Neural crest cell (in vitro differentiated cells): ENCODE data around the gene ZBTB38. TPM values are rescaled to one million over a fixed set of nuclear protein-coding genes. Genes with fewer than 3 reads are reported as not detected.

ENCODE experiments used
- DNase-seq: peaks from one replicate; pipeline ENCODE4 v3.0.0; 2021; ENCODE audit warnings: low read depth, mixed read lengths, low spot score
- H3K27ac Mint-ChIP-seq: one replicate; pipeline ENCODE4 v1.8.0; 2021; ENCODE audit warnings: mild to moderate bottlenecking, mixed read lengths; ENCODE audit not compliant: unreplicated experiment
- H3K27me3 Mint-ChIP-seq: 2 replicates; pipeline ENCODE4 v1.8.0; 2021; ENCODE audit warnings: low read depth, mild to moderate bottlenecking, mixed read lengths
- H3K36me3 Mint-ChIP-seq: 2 replicates; pipeline ENCODE4 v1.8.0; 2021; ENCODE audit warnings: low read depth, mild to moderate bottlenecking, mixed read lengths
- H3K4me1 Mint-ChIP-seq: 2 replicates; pipeline ENCODE4 v1.8.0; 2021; ENCODE audit warnings: mixed read lengths
- H3K4me3 Mint-ChIP-seq: one replicate; pipeline ENCODE4 v1.8.0; 2021; ENCODE audit warnings: mild to moderate bottlenecking, mixed read lengths
- H3K9me3 Mint-ChIP-seq: 2 replicates; pipeline ENCODE4 v1.8.0; 2021; ENCODE audit warnings: mixed read lengths
- total RNA-seq: library from RNA; stranded (reverse); gene quantifications from 2 replicates; pipeline ENCODE4 v1.2.1, GENCODE V29; 2021
- TF ChIP-seq, protein P1 (sequence below): fragments of 200-600 bp; sonication (generic); conservative IDR thresholded peaks from 2 replicates; pipeline ENCODE4 v1.5.0; 2021; ENCODE audit warnings: antibody characterized with exemption, mild to moderate bottlenecking

The ZBTB38 gene
- total RNA-seq, 1 donor from 2014 or later, result 27.9 TPM

DNA sequence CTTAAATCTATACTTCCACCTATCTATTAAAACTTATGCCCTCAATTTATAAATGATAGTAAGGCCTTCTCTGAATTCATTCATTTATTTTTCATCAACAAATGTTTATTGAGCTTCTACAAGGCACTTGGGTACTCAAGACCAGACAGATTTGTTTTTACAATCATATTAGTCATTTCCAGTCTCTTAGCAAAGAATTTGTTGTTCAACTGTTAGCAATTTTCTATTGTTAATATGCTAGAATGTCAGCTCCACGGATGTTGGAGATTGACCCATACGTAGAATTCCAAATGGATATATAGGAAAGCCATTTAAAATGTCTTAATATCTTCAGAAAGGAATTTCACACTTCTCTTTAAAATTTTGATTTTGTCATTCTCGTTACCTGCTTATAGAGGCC is 36.7 kb downstream of the ZBTB38 start:
- Mint-ChIP-seq H3K36me3 (peaks cover 3% of the 10 kb centered on the region), H3K4me1 (peaks cover 4% of the 10 kb centered on the region), H3K4me3 (no peak overlapping the region), H3K27me3 (no peaks in the 10 kb centered on the region), H3K9me3 (no peaks in the 10 kb centered on the region), H3K27ac (no peak overlapping the region)
- no peak for DNase-seq
- TF ChIP-seq, protein P1, sequence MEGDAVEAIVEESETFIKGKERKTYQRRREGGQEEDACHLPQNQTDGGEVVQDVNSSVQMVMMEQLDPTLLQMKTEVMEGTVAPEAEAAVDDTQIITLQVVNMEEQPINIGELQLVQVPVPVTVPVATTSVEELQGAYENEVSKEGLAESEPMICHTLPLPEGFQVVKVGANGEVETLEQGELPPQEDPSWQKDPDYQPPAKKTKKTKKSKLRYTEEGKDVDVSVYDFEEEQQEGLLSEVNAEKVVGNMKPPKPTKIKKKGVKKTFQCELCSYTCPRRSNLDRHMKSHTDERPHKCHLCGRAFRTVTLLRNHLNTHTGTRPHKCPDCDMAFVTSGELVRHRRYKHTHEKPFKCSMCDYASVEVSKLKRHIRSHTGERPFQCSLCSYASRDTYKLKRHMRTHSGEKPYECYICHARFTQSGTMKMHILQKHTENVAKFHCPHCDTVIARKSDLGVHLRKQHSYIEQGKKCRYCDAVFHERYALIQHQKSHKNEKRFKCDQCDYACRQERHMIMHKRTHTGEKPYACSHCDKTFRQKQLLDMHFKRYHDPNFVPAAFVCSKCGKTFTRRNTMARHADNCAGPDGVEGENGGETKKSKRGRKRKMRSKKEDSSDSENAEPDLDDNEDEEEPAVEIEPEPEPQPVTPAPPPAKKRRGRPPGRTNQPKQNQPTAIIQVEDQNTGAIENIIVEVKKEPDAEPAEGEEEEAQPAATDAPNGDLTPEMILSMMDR, result no peak

DNA sequence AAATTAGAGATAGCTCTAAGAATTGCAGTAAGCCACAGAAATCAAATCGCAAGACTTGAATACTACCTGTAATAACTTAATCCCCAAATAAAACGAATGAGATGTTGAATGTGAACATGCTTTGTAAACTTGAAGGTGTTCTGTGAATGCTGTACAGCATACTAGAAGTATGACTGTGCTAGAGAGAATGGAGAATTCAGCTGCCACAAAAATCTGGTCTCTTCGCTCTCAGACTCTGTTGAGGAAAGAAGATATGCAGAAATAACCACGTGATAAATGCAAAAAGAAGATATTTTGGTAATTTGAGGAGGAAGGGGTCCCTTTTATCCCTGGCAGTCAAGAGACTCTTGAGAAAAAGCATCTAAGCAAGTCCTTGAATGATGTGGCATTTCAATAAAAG is 37.3 kb downstream of the ZBTB38 start:
- DNase-seq, result no peak
- H3K9me3 Mint-ChIP-seq, result no peaks in the 10 kb centered on the region
- TF ChIP-seq, protein P1, result no peak
- H3K27ac Mint-ChIP-seq, result no peak overlapping the region
- peaks cover 7% of the 10 kb centered on the region for H3K4me1 Mint-ChIP-seq
- peaks cover 3% of the 10 kb centered on the region for H3K36me3 Mint-ChIP-seq
- H3K27me3 Mint-ChIP-seq, result no peaks in the 10 kb centered on the region
- no peak overlapping the region for H3K4me3 Mint-ChIP-seq

DNA sequence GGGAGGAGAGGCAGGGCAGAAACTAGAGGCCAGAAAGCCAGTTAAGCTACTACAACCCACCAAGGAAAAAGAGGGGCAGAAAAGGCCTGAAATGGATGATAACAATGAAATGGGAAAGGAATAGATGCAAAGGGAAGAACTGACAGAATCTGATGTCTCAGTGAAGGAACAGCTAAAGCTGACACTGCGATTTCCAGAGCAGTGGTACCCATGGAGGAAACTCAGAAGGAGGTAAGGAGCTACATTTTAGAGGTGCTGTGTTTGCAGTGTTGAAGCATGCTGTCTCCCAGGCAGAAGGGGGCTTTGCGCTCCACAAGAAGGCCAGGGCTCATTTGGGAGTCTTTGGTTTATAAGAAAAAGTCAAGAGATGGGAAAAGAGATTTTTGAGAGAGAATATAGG is 38.0 kb downstream of the ZBTB38 start:
- peaks cover 3% of the 10 kb centered on the region for H3K36me3 Mint-ChIP-seq
- no peaks in the 10 kb centered on the region for H3K27me3 Mint-ChIP-seq
- peaks cover 12% of the 10 kb centered on the region for H3K4me1 Mint-ChIP-seq
- H3K4me3 Mint-ChIP-seq, result no peak overlapping the region
- TF ChIP-seq, protein P1, result no peak
- no peaks in the 10 kb centered on the region for H3K9me3 Mint-ChIP-seq
- H3K27ac Mint-ChIP-seq, result no peak overlapping the region
- no peak for DNase-seq

DNA sequence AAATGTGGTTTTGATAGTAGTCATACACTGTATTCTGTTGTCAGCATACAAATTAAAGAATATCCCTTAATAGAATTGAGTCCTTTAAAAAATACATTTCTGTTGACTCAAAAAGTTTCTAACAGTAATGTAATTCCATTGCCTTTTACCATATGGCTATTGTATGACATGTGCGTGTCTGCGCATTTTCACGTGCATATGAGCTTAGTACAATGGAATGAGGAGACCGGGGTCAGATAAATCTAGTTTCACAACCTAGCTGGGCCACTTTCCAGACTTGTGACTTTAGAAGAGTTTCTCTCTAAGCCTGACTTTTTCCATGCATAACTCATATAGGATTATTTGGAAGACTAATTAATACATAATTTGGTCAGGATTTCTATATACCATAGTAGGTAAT is 38.7 kb downstream of the ZBTB38 start:
- TF ChIP-seq, protein P1, result no peak
- Mint-ChIP-seq H3K9me3 (no peaks in the 10 kb centered on the region), H3K4me3 (no peak overlapping the region), H3K27ac (no peak overlapping the region), H3K4me1 (peaks cover 15% of the 10 kb centered on the region), H3K27me3 (no peaks in the 10 kb centered on the region), H3K36me3 (peaks cover 3% of the 10 kb centered on the region)
- no peak for DNase-seq

DNA sequence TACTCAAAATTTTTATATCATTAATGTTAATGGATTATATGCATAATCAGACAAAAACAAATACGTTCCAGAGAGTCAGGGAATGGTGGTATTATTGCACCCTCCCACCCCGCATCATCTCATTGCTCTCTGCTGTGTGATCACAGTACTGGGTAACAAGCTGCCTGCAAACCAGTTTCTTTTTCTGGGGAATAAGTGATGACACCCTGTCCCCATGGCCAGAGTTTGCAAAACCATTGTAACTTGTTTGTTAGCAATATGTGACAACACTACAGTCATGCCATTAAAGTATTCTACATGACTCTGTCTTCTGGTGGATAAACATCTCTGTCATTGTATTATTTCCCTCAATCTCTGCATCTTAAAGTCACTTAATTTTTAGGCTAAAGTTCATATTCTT is 39.5 kb downstream of the ZBTB38 start:
- no peak overlapping the region for H3K27ac Mint-ChIP-seq
- H3K36me3 Mint-ChIP-seq, result peaks cover 3% of the 10 kb centered on the region
- peaks cover 22% of the 10 kb centered on the region for H3K4me1 Mint-ChIP-seq
- no peaks in the 10 kb centered on the region for H3K27me3 Mint-ChIP-seq
- TF ChIP-seq, protein P1, result no peak
- no peaks in the 10 kb centered on the region for H3K9me3 Mint-ChIP-seq
- no peak for DNase-seq
- no peak overlapping the region for H3K4me3 Mint-ChIP-seq

DNA sequence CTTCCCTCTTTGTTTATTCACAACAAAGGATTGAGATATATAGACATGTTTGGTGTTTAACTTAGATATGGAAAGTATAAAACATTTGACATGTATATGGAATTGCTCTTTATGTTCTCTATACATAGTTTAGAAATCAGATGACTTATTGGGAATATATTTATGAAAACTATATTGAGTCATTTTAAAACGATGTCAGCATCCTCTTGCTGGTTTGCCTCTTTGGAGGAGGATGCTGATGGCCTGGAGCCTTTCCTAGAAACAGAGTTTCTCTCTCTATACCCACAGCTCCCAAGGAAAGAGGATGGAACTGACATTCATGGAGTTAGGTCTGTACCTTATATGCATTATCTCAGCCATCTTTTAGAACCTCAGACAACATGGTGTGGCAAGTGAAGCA is 40.3 kb downstream of the ZBTB38 start:
- Mint-ChIP-seq H3K27ac (no peak overlapping the region), H3K4me1 (peaks cover 30% of the 10 kb centered on the region), H3K9me3 (no peaks in the 10 kb centered on the region)

More for the DNA sequence above, 40.3 kb downstream of the ZBTB38 start:
- no peak for DNase-seq
- Mint-ChIP-seq H3K27me3 (no peaks in the 10 kb centered on the region), H3K4me3 (no peak overlapping the region), H3K36me3 (peaks cover 6% of the 10 kb centered on the region)
- TF ChIP-seq, protein P1, result no peak
